Measurements from ENCODE around the gene ARHGEF10L. TPM values are rescaled to one million over a fixed set of nuclear protein-coding genes. Genes with fewer than 3 reads are reported as not detected.
"Not testable (repeated sequence)": the region's sequence is repeated elsewhere in the genome, so short reads cannot be mapped to it uniquely, and the experiment has no call there.

The ARHGEF10L gene
- total and polyA plus RNA-seq, 5 donors from 2014 or later: not detected

- Mint-ChIP-seq H3K9me3 (no peaks in the 10 kb centered on the region), H3K36me3 (no peaks in the 10 kb centered on the region), H3K4me3 (no peak overlapping the region), H3K27me3 (peaks cover 13% of the 10 kb centered on the region), H3K4me1 (no peaks in the 10 kb centered on the region), H3K27ac (no peak overlapping the region)
- no peaks in the 10 kb centered on the region for H3K4me1 ChIP-seq (ENCODE audit: control insufficient read depth, insufficient read depth, low read length, poor library complexity, severe bottlenecking)
- H3K27ac ChIP-seq (ENCODE audit: insufficient read depth, low read length, poor library complexity, severe bottlenecking): no peak overlapping the region
- no peak overlapping the region for H3K4me3 ChIP-seq (ENCODE audit: low read depth, low read length)
- H3K36me3 ChIP-seq (ENCODE audit: control insufficient read depth, insufficient read depth, low read length): no peaks in the 10 kb centered on the region
- no peaks in the 10 kb centered on the region for H3K27me3 ChIP-seq (ENCODE audit: control insufficient read depth, insufficient read depth, low read length)
- no peaks in the 10 kb centered on the region for H3K9me3 ChIP-seq (ENCODE audit: control insufficient read depth in 2 of 2, low read length in 2 of 2)
- no peak for ATAC-seq (ENCODE audit: low read depth in 2 of 2)
- DNase-seq: no peak
Observed at GRCh38 chr1:17741052-17741451, 201.6 kb downstream of the ARHGEF10L start.

GRCh38 chr1:17742583-17742982, 203.1 kb downstream of the ARHGEF10L start:
- DNase-seq (no peak), ATAC-seq (ENCODE audit: low read depth in 2 of 2) (no peak)
- Histone ChIP-seq H3K9me3 (ENCODE audit: control insufficient read depth in 2 of 2, low read length in 2 of 2) (no peaks in the 10 kb centered on the region), H3K36me3 (ENCODE audit: control insufficient read depth, insufficient read depth, low read length) (no peaks in the 10 kb centered on the region), H3K4me1 (ENCODE audit: control insufficient read depth, insufficient read depth, low read length, poor library complexity, severe bottlenecking) (no peaks in the 10 kb centered on the region), H3K27me3 (ENCODE audit: control insufficient read depth, insufficient read depth, low read length) (no peaks in the 10 kb centered on the region), H3K4me3 (ENCODE audit: low read depth, low read length) (no peak overlapping the region), H3K27ac (ENCODE audit: insufficient read depth, low read length, poor library complexity, severe bottlenecking) (no peak overlapping the region)
- Mint-ChIP-seq H3K27me3 (peaks cover 13% of the 10 kb centered on the region), H3K4me1 (no peaks in the 10 kb centered on the region), H3K36me3 (no peaks in the 10 kb centered on the region), H3K9me3 (no peaks in the 10 kb centered on the region), H3K4me3 (no peak overlapping the region), H3K27ac (no peak overlapping the region)

- Mint-ChIP-seq H3K9me3 (no peaks in the 10 kb centered on the region), H3K4me1 (no peaks in the 10 kb centered on the region)
Observed at GRCh38 chr1:17743008-17743647, 203.6 kb downstream of the ARHGEF10L start.

GRCh38 chr1:17743925-17744324, 204.4 kb downstream of the ARHGEF10L start:
- Mint-ChIP-seq H3K4me3 (no peak overlapping the region), H3K9me3 (peaks cover 0 to 2% (median 0%) of the 10 kb centered on the region in 7 donors), H3K36me3 (no peaks in the 10 kb centered on the region), H3K4me1 (no peaks in the 10 kb centered on the region), H3K27me3 (peaks cover 13% of the 10 kb centered on the region), H3K27ac (no peak overlapping the region)
- H3K4me1 ChIP-seq (ENCODE audit: control insufficient read depth, insufficient read depth, low read length, poor library complexity, severe bottlenecking): no peaks in the 10 kb centered on the region
- H3K9me3 ChIP-seq (ENCODE audit: control insufficient read depth in 2 of 2, low read length in 2 of 2): no peaks in the 10 kb centered on the region
- no peak overlapping the region for H3K4me3 ChIP-seq (ENCODE audit: low read depth, low read length)
- no peak overlapping the region for H3K27ac ChIP-seq (ENCODE audit: insufficient read depth, low read length, poor library complexity, severe bottlenecking)
- ATAC-seq (ENCODE audit: low read depth in 2 of 2) (no peak), DNase-seq (no peak)
- no peaks in the 10 kb centered on the region for H3K27me3 ChIP-seq (ENCODE audit: control insufficient read depth, insufficient read depth, low read length)
- no peaks in the 10 kb centered on the region for H3K36me3 ChIP-seq (ENCODE audit: control insufficient read depth, insufficient read depth, low read length)

More at GRCh38 chr1:17743008-17743647, 203.6 kb downstream of the ARHGEF10L start:
- Mint-ChIP-seq H3K27me3 (peaks cover 13% of the 10 kb centered on the region), H3K27ac (no peak overlapping the region), H3K36me3 (no peaks in the 10 kb centered on the region), H3K4me3 (no peak overlapping the region)
- Histone ChIP-seq H3K4me1 (ENCODE audit: control insufficient read depth, insufficient read depth, low read length, poor library complexity, severe bottlenecking) (no peaks in the 10 kb centered on the region), H3K27me3 (ENCODE audit: control insufficient read depth, insufficient read depth, low read length) (no peaks in the 10 kb centered on the region), H3K27ac (ENCODE audit: insufficient read depth, low read length, poor library complexity, severe bottlenecking) (no peak overlapping the region), H3K36me3 (ENCODE audit: control insufficient read depth, insufficient read depth, low read length) (no peaks in the 10 kb centered on the region), H3K9me3 (ENCODE audit: control insufficient read depth in 2 of 2, low read length in 2 of 2) (no peaks in the 10 kb centered on the region), H3K4me3 (ENCODE audit: low read depth, low read length) (no peak overlapping the region)
- ATAC-seq (ENCODE audit: low read depth in 2 of 2): no peak
- no peak for DNase-seq

GRCh38 chr1:17744666-17745478, 205.4 kb downstream of the ARHGEF10L start:
- ATAC-seq (ENCODE audit: low read depth in 2 of 2): no peak
- no peaks in the 10 kb centered on the region for H3K9me3 ChIP-seq (ENCODE audit: control insufficient read depth in 2 of 2, low read length in 2 of 2)

GRCh38 chr1:17745479-17745955, 206.0 kb downstream of the ARHGEF10L start:
- DNase-seq: no peak
- Mint-ChIP-seq H3K36me3 (no peaks in the 10 kb centered on the region), H3K4me3 (no peak overlapping the region), H3K27ac (no peak overlapping the region), H3K27me3 (peaks cover 9% of the 10 kb centered on the region), H3K9me3 (peaks cover 0 to 3% (median 0%) of the 10 kb centered on the region in 7 donors), H3K4me1 (no peaks in the 10 kb centered on the region)
- Histone ChIP-seq H3K27me3 (ENCODE audit: control insufficient read depth, insufficient read depth, low read length) (no peaks in the 10 kb centered on the region), H3K36me3 (ENCODE audit: control insufficient read depth, insufficient read depth, low read length) (no peaks in the 10 kb centered on the region), H3K4me1 (ENCODE audit: control insufficient read depth, insufficient read depth, low read length, poor library complexity, severe bottlenecking) (no peaks in the 10 kb centered on the region), H3K4me3 (ENCODE audit: low read depth, low read length) (no peak overlapping the region), H3K27ac (ENCODE audit: insufficient read depth, low read length, poor library complexity, severe bottlenecking) (no peak overlapping the region), H3K9me3 (ENCODE audit: control insufficient read depth in 2 of 2, low read length in 2 of 2) (no peaks in the 10 kb centered on the region)
- ATAC-seq (ENCODE audit: low read depth in 2 of 2): no peak

More at GRCh38 chr1:17744666-17745478, 205.4 kb downstream of the ARHGEF10L start:
- Histone ChIP-seq H3K4me3 (ENCODE audit: low read depth, low read length) (no peak overlapping the region), H3K36me3 (ENCODE audit: control insufficient read depth, insufficient read depth, low read length) (no peaks in the 10 kb centered on the region), H3K4me1 (ENCODE audit: control insufficient read depth, insufficient read depth, low read length, poor library complexity, severe bottlenecking) (no peaks in the 10 kb centered on the region), H3K27me3 (ENCODE audit: control insufficient read depth, insufficient read depth, low read length) (no peaks in the 10 kb centered on the region), H3K27ac (ENCODE audit: insufficient read depth, low read length, poor library complexity, severe bottlenecking) (no peak overlapping the region)
- DNase-seq: no peak
- H3K27ac Mint-ChIP-seq: no peak overlapping the region
- H3K4me1 Mint-ChIP-seq: no peaks in the 10 kb centered on the region
- no peak overlapping the region for H3K4me3 Mint-ChIP-seq
- peaks cover 0 to 2% (median 0%) of the 10 kb centered on the region in 7 donors for H3K9me3 Mint-ChIP-seq
- no peaks in the 10 kb centered on the region for H3K36me3 Mint-ChIP-seq
- H3K27me3 Mint-ChIP-seq: peaks cover 13% of the 10 kb centered on the region

GRCh38 chr1:17746281-17746680, 206.8 kb downstream of the ARHGEF10L start:
- H3K4me1 ChIP-seq (ENCODE audit: control insufficient read depth, insufficient read depth, low read length, poor library complexity, severe bottlenecking); H3K27me3 ChIP-seq (ENCODE audit: control insufficient read depth, insufficient read depth, low read length); H3K27me3 Mint-ChIP-seq; H3K36me3 Mint-ChIP-seq; H3K4me3 Mint-ChIP-seq; ATAC-seq (ENCODE audit: low read depth in 2 of 2); H3K27ac ChIP-seq (ENCODE audit: insufficient read depth, low read length, poor library complexity, severe bottlenecking); H3K36me3 ChIP-seq (ENCODE audit: control insufficient read depth, insufficient read depth, low read length); H3K4me1 Mint-ChIP-seq; DNase-seq; H3K9me3 ChIP-seq (ENCODE audit: control insufficient read depth in 2 of 2, low read length in 2 of 2); H3K4me3 ChIP-seq (ENCODE audit: low read depth, low read length); H3K9me3 Mint-ChIP-seq; H3K27ac Mint-ChIP-seq: not testable (repeated sequence)

Data from CD4-positive, CD25-positive, alpha-beta regulatory T cell (primary cell).